A549 (cell line): Measurements from ENCODE around the gene USF1. TPM values are rescaled to one million over a fixed set of nuclear protein-coding genes. Genes with fewer than 3 reads are reported as not detected.

Experiments used
- CBX2 ChIP-seq: fragments of 200-600 bp; sonication (generic); IDR thresholded peaks from 2 replicates; pipeline ENCODE4 v1.6.1; 2016; ENCODE audit warnings: low read depth, mild to moderate bottlenecking, borderline replicate concordance
- CTCF ChIP-seq: fragments of >200 bp; sonication (Bioruptor Twin); formaldehyde crosslinking; IDR thresholded peaks from 3 replicates; pipeline ENCODE4 v1.5.1; 2016
- E2F6 ChIP-seq: IDR thresholded peaks from 2 replicates; pipeline ENCODE4 v1.6.1; 2012; ENCODE audit warnings: low read depth, borderline replicate concordance
- ELK1 ChIP-seq: fragments of 150-350 bp; IDR thresholded peaks from 2 replicates; pipeline ENCODE4 v1.6.1; 2014; ENCODE audit warnings: low read depth, mild to moderate bottlenecking, low read length
- EP300 ChIP-seq, 2 experiments: fragments of >200 bp; sonication (Bioruptor Twin); formaldehyde crosslinking; IDR thresholded peaks; 2 replicates in 1 of 2; 3 replicates in 1 of 2; pipeline ENCODE4 v1.6.1; 2016 to 2017
- ESRRA ChIP-seq: fragments of 150-350 bp; IDR thresholded peaks from 2 replicates; pipeline ENCODE4 v1.6.1; 2014; ENCODE audit warnings: mild to moderate bottlenecking, low read length, borderline replicate concordance
- FOSB ChIP-seq: fragments of 250-450 bp; sonication (Bioruptor Pico); IDR thresholded peaks from 2 replicates; pipeline ENCODE4 v1.5.0; 2020; ENCODE audit warnings: mild to moderate bottlenecking, moderate library complexity
- FOXS1 ChIP-seq: fragments of 250-450 bp; sonication (Bioruptor Pico); IDR thresholded peaks from 2 replicates; pipeline ENCODE4 v1.5.0; 2020; ENCODE audit warnings: mild to moderate bottlenecking, moderate library complexity
- HES2 ChIP-seq: fragments of >200 bp; sonication (Bioruptor Twin); formaldehyde crosslinking; IDR thresholded peaks from 2 replicates; pipeline ENCODE4 v1.6.1; 2016
- HMGXB4 ChIP-seq: fragments of 250-450 bp; sonication (Bioruptor Pico); IDR thresholded peaks from 2 replicates; pipeline ENCODE4 v1.5.0; 2021; ENCODE audit warnings: mild to moderate bottlenecking, moderate library complexity, borderline replicate concordance
- HOXA7 ChIP-seq: fragments of 250-450 bp; sonication (Bioruptor Pico); IDR thresholded peaks from 2 replicates; pipeline ENCODE4 v1.5.0; 2020; ENCODE audit warnings: mild to moderate bottlenecking, moderate library complexity
- HOXB13 ChIP-seq: fragments of 250-450 bp; sonication (Bioruptor Pico); IDR thresholded peaks from 2 replicates; pipeline ENCODE4 v1.5.0; 2020; ENCODE audit warnings: low read depth, mild to moderate bottlenecking, moderate library complexity
- HOXB5 ChIP-seq: fragments of 250-450 bp; sonication (Bioruptor Pico); IDR thresholded peaks from 2 replicates; pipeline ENCODE4 v1.5.0; 2020; ENCODE audit warnings: mild to moderate bottlenecking, moderate library complexity
- MAFK ChIP-seq: fragments of 450-650 bp; IDR thresholded peaks from 2 replicates; pipeline ENCODE4 v1.6.1; 2014; ENCODE audit not compliant: partially characterized antibody
- MAZ ChIP-seq: fragments of 150-350 bp; IDR thresholded peaks from 2 replicates; pipeline ENCODE4 v1.6.1; 2014; ENCODE audit warnings: antibody characterized with exemption, low read depth, low read length, borderline replicate concordance
- NFE2L2 ChIP-seq: fragments of 150-350 bp; conservative IDR thresholded peaks from 2 replicates; pipeline ENCODE4 v1.6.1; 2014; ENCODE audit warnings: low read length
- NR3C1 ChIP-seq: fragments of >200 bp; sonication (Bioruptor Twin); formaldehyde crosslinking; IDR thresholded peaks from 3 replicates; pipeline ENCODE4 v1.6.1; 2017
- POLR2AphosphoS2 ChIP-seq: conservative IDR thresholded peaks from 2 replicates; pipeline ENCODE4 v1.6.1; 2012; ENCODE audit warnings: low read length, improper control_type of control experiment, inconsistent platforms
- RARB ChIP-seq: fragments of 250-450 bp; sonication (Bioruptor Pico); IDR thresholded peaks from 2 replicates; pipeline ENCODE4 v1.8.0; 2021; ENCODE audit warnings: mild to moderate bottlenecking, moderate library complexity
- RCOR1 ChIP-seq: fragments of 150-350 bp; IDR thresholded peaks from 2 replicates; pipeline ENCODE4 v1.6.1; 2014; ENCODE audit warnings: antibody characterized with exemption, low read length, low read depth
- RFX5 ChIP-seq: fragments of 450-650 bp; IDR thresholded peaks from 2 replicates; pipeline ENCODE4 v1.7.1; 2014; ENCODE audit warnings: antibody characterized with exemption, mild to moderate bottlenecking, moderate library complexity
- RNF2 ChIP-seq: fragments of 200-600 bp; sonication (generic); IDR thresholded peaks from 2 replicates; pipeline ENCODE4 v1.6.1; 2016; ENCODE audit warnings: low read depth, mild to moderate bottlenecking, antibody characterized with exemption, moderate library complexity, borderline replicate concordance
- TP53 ChIP-seq: fragments of 250-450 bp; sonication (Bioruptor Pico); IDR thresholded peaks from 2 replicates; pipeline ENCODE4 v1.5.0; 2021; ENCODE audit warnings: mild to moderate bottlenecking, moderate library complexity
- USF2 ChIP-seq: fragments of 450-650 bp; IDR thresholded peaks from 2 replicates; pipeline ENCODE4 v1.6.1; 2014; ENCODE audit warnings: antibody characterized with exemption
- ZFP36 ChIP-seq: fragments of 450-650 bp; IDR thresholded peaks from 2 replicates; pipeline ENCODE4 v1.6.1; 2014; ENCODE audit warnings: borderline replicate concordance; ENCODE audit not compliant: partially characterized antibody
- ZNF302 ChIP-seq: fragments of 250-450 bp; sonication (Bioruptor Pico); IDR thresholded peaks from 2 replicates; pipeline ENCODE4 v1.9.0; 2021; ENCODE audit warnings: inconsistent platforms, mild to moderate bottlenecking, moderate library complexity
- polyA plus RNA-seq, 4 experiments: library from polyadenylated mRNA; depleted of rRNA in 3 of 4; stranded (reverse); fragments of >200 nt; fragmentation: RNase III in 1 of 4; extraction: RNeasy Plus Mini Kit Qiagen cat#74134 plus additional on column Dnase treatment in 1 of 4; gene quantifications; 2 replicates in 3 of 4; 3 replicates in 1 of 4; pipeline ENCODE4 v1.2.3, GENCODE V29; 2011 to 2017

The USF1 gene
- polyA plus RNA-seq, 2 of the 4 experiments (the other 2 are of a cell fraction), result 35.5 to 60.5 TPM

- TF ChIP-seq CTCF (no peak), HES2 (no peak), NFE2L2 (no peak), ESRRA (no peak), ELK1 (no peak), ZFP36 (no peak), RNF2 (no peak), RCOR1 (no peak), E2F6 (peak; percentile 42; the same call in 1 of the 2 replicates), HMGXB4 (CRISPR knock-in tag) (no peak), USF2 (no peak), MAFK (no peak), EP300 (IDR thresholded peaks at IDR 0.05) (no peak), HOXA7 (no peak), NR3C1 (no peak), HOXB5 (CRISPR knock-in tag) (peak; percentile 88; the same call in 1 of the 2 replicates), MAZ (no peak), CBX2 (no peak), RARB (CRISPR knock-in tag) (no peak), HOXB13 (peak; percentile 92; the same call in 1 of the 2 replicates), ZNF302 (CRISPR knock-in tag) (peak; percentile 67), POLR2AphosphoS2 (no peak), FOSB (CRISPR knock-in tag) (peak; percentile 74), TP53 (CRISPR knock-in tag) (no peak), RFX5 (no peak), FOXS1 (CRISPR knock-in tag) (0 out of 2 replicates have a peak, but pooled peaks have one; percentile 38)
Measured at GRCh38 chr1:161045736-161046604, at the start of gene USF1 (continued).
